ENCODE measurements around the gene USP20. TPM values are rescaled to one million over a fixed set of nuclear protein-coding genes. Genes with fewer than 3 reads are reported as not detected.

The USP20 gene
- total and polyA plus RNA-seq, 10 of the 15 experiments (the other 5 are each of a cell fraction or from before 2014, with no cell fraction given): 0.66 to 23.3 (median 11.0) TPM

DNA sequence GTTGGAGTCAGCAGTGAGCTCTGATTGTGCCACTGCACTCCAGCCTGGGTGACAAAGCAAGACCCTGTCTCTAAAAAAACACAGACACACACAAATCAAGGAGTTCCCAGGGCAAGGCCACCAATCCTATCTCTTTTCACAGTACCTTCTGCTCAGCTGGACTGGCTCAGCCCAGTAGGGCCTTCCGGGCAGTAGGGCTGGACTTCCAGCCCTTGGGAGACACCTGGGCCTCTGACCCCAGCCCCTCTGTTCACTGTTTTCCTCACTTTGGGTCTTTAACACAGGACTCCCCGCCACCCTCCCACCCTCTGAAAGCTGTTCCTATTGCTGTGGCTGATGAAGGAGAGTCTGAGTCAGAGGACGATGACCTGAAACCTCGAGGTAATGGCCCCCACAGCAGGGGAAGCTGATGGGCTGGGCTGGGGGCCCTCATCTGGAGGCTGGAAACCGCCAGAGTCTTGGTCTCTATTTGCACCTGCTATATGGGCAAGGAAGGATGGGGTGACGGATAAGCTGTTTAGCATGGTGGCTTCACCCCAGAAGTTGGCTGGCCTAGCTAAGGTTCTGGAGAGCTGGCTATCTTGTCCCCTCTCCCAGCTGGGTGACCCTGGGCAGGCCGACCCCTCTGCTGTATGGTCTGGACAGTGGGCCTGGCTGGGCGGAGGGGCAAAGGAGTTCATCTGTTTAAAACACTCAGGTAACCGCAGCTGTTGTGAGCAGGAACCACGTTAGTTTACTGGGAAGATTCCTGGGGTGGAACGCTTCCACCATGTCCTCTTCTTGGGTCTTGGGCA lies 25.6 kb downstream of the USP20 start (continued):
- TF ChIP-seq, protein P1, sequence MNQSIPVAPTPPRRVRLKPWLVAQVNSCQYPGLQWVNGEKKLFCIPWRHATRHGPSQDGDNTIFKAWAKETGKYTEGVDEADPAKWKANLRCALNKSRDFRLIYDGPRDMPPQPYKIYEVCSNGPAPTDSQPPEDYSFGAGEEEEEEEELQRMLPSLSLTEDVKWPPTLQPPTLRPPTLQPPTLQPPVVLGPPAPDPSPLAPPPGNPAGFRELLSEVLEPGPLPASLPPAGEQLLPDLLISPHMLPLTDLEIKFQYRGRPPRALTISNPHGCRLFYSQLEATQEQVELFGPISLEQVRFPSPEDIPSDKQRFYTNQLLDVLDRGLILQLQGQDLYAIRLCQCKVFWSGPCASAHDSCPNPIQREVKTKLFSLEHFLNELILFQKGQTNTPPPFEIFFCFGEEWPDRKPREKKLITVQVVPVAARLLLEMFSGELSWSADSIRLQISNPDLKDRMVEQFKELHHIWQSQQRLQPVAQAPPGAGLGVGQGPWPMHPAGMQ (IDR thresholded peaks at IDR 0.05; ENCODE audit: borderline replicate concordance): no peak
- no peak for TF ChIP-seq GABPA (IDR thresholded peaks at IDR 0.05; ENCODE audit: low read depth)
- no peak for TF ChIP-seq FOXM1 (IDR thresholded peaks at IDR 0.05; ENCODE audit: low read depth, low read length)
- TF ChIP-seq NFIC (IDR thresholded peaks at IDR 0.05; ENCODE audit: low read depth, low read length): no peak
- no peak for TF ChIP-seq CREB1 (IDR thresholded peaks at IDR 0.05; ENCODE audit: low read depth)
- no peak for TF ChIP-seq RELA (IDR thresholded peaks at IDR 0.05; ENCODE audit: borderline replicate concordance, partially characterized antibody)
- no peak for TF ChIP-seq STAT3 (IDR thresholded peaks at IDR 0.05; ENCODE audit: low read depth, low read length)
- TF ChIP-seq MYC (IDR thresholded peaks at IDR 0.05; ENCODE audit: insufficient read depth, insufficient read length, insufficient replicate concordance, low read length, severe bottlenecking): no peak
- no peak for TF ChIP-seq SRF (IDR thresholded peaks at IDR 0.05; ENCODE audit: low read depth in 2 of 2, low read length in 2 of 2)
- no peak for TF ChIP-seq RFX5 (IDR thresholded peaks at IDR 0.05; ENCODE audit: low read depth, low read length)

DNA sequence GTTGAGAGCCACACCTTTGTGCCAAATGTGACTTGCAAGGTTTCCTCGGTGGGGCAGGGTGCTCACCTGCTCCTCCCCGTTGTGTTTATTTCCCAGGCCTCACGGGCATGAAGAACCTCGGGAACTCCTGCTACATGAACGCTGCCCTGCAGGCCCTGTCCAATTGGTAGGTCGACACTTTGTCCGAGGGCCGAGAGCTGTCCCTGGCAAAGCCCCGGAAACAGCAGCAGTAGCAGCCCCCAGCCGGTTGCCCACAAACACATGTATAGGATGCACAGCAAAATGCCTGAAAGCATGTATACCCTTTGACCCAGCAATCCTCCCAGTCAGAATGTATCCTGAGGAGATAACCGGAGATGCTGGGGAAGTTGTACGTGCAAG lies 26.2 kb downstream of the USP20 start:
- FAIRE-seq: no peak
- H3K27me3 ChIP-seq (replicated peaks in 1 of 2; ENCODE audit: control insufficient read depth in 2 of 2, insufficient read depth in 2 of 2, low read length in 1 of 2): no peaks in the 10 kb centered on the region
- ChIA-PET POLR2A (no interaction called here), RAD21 (ENCODE audit: unreplicated experiment) (no interaction called here), CTCF (no interaction called here), SMC1A (ENCODE audit: uncharacterized antibody, unreplicated experiment) (no interaction called here)
- no peak overlapping the region for H3K4me3 ChIP-seq
- intact Hi-C loops (cut with micrococcal nuclease; ENCODE audit: unreplicated experiment): no loop called here
- in situ Hi-C loops (cut with MboI): no loop called here
- no TSS peak for BruUV-seq (replicated peaks)
- H2AFZ ChIP-seq (ENCODE audit: control insufficient read depth, low read depth, low read length): no peak overlapping the region
- H3K9ac ChIP-seq (ENCODE audit: control insufficient read depth, insufficient read depth, low read length): no peak overlapping the region
- peaks cover 2 to 8% of the 10 kb centered on the region in 2 experiments; a peak in 3 of 4 replicates for H3K36me3 ChIP-seq (ENCODE audit: control insufficient read depth in 2 of 2, insufficient read depth in 2 of 2, low read length in 1 of 2)
- no peaks in the 10 kb centered on the region for H3K79me2 ChIP-seq (ENCODE audit: control insufficient read depth, insufficient read depth, low read length)
- no peak overlapping the region for H3K4me2 ChIP-seq (ENCODE audit: control insufficient read depth, insufficient read depth)
- no peak for ATAC-seq
- H3K9me3 ChIP-seq (replicated peaks; ENCODE audit: control insufficient read depth, insufficient read depth, low read length): no peaks in the 10 kb centered on the region
- DNase-seq (ENCODE audit: low read depth, low spot score): no peak
- H3K27ac ChIP-seq (ENCODE audit: control insufficient read depth, insufficient read depth): no peak overlapping the region
- H4K20me1 ChIP-seq (ENCODE audit: control insufficient read depth, insufficient read depth): no peaks in the 10 kb centered on the region
- H3K4me1 ChIP-seq (ENCODE audit: control insufficient read depth, insufficient read depth, low read length): peaks cover 5% of the 10 kb centered on the region
- WGBS (ENCODE audit: insufficient coverage, insufficient replicate concordance, low lambda C conversion rate, missing lambda C conversion rate): 90% methylated on average over 12 of the region's 12 CpGs
- TF ChIP-seq KAT2A (conservative IDR thresholded peaks at IDR 0.05; ENCODE audit: control insufficient read depth, low read depth, low read length) (no peak), CBX5 (IDR thresholded peaks at IDR 0.05; ENCODE audit: low read depth) (no peak), PAX8 (IDR thresholded peaks at IDR 0.05) (no peak), RAD21 (IDR thresholded peaks at IDR 0.05; ENCODE audit: insufficient read depth, low read depth, low read length) (no peak), LARP7 (IDR thresholded peaks at IDR 0.05) (no peak)
